Measurements from ENCODE around the gene OPTC.
"Not testable (repeated sequence)": the region's sequence is repeated elsewhere in the genome, so short reads cannot be mapped to it uniquely, and the experiment has no call there.

Gene OPTC

GRCh38 chr1:203517426-203518110 lies 23.6 kb downstream of the OPTC start:
- no peak for TF ChIP-seq CTCF (IDR thresholded peaks at IDR 0.05; ENCODE audit: low read depth, low read length)
- DNase-seq (ENCODE audit: low read depth in 2 of 2) = no peak
- H3K4me3 ChIP-seq (replicated peaks in 1 of 2; ENCODE audit: low read depth in 2 of 2, low read length in 2 of 2) = no peak overlapping the region

- not testable (repeated sequence) for H3K4me3 ChIP-seq (replicated peaks in 1 of 2; ENCODE audit: low read depth in 2 of 2, low read length in 2 of 2); DNase-seq (ENCODE audit: low read depth in 2 of 2)
These were observed 24.2 kb downstream of the OPTC start for GRCh38 chr1:203518139-203518538.

GRCh38 chr1:203518541-203518940 lies 24.6 kb downstream of the OPTC start:
- no peak overlapping the region for H3K4me3 ChIP-seq (replicated peaks in 1 of 2; ENCODE audit: low read depth in 2 of 2, low read length in 2 of 2)
- DNase-seq (ENCODE audit: low read depth in 2 of 2) = no peak
- no peak for TF ChIP-seq CTCF (IDR thresholded peaks at IDR 0.05; ENCODE audit: low read depth, low read length)

GRCh38 chr1:203519053-203519840 lies 25.3 kb downstream of the OPTC start:
- no peak for DNase-seq (ENCODE audit: low read depth in 2 of 2)
- no peak overlapping the region for H3K4me3 ChIP-seq (replicated peaks in 1 of 2; ENCODE audit: low read depth in 2 of 2, low read length in 2 of 2)
- TF ChIP-seq CTCF (IDR thresholded peaks at IDR 0.05; ENCODE audit: low read depth, low read length) = no peak

GRCh38 chr1:203519896-203520295 lies 25.9 kb downstream of the OPTC start:
- H3K4me3 ChIP-seq (replicated peaks in 1 of 2; ENCODE audit: low read depth in 2 of 2, low read length in 2 of 2) = no peak overlapping the region
- no peak for TF ChIP-seq CTCF (IDR thresholded peaks at IDR 0.05; ENCODE audit: low read depth, low read length)
- DNase-seq (ENCODE audit: low read depth in 2 of 2) = no peak

GRCh38 chr1:203520315-203520714 lies 26.4 kb downstream of the OPTC start:
- TF ChIP-seq CTCF (IDR thresholded peaks at IDR 0.05; ENCODE audit: low read depth, low read length) = no peak
- peak; percentile 66 to 74 for DNase-seq (ENCODE audit: low read depth in 2 of 2)
- no peak overlapping the region for H3K4me3 ChIP-seq (replicated peaks in 1 of 2; ENCODE audit: low read depth in 2 of 2, low read length in 2 of 2)

- TF ChIP-seq CTCF (IDR thresholded peaks at IDR 0.05; ENCODE audit: low read depth, low read length) = no peak
- DNase-seq (ENCODE audit: low read depth in 2 of 2) = no peak
- H3K4me3 ChIP-seq (replicated peaks in 1 of 2; ENCODE audit: low read depth in 2 of 2, low read length in 2 of 2) = no peak overlapping the region
These were observed 27.3 kb downstream of the OPTC start for GRCh38 chr1:203521074-203521794.

Measured in cardiac fibroblast (primary cell).